K562 (cell line): ENCODE data around the gene SHLD1. TPM values are rescaled to one million over a fixed set of nuclear protein-coding genes. Genes with fewer than 3 reads are reported as not detected.

Experiments
- ATF3 ChIP-seq, 2 experiments: fragments of 450-650 bp in 1 of 2; sonication (generic) in 1 of 2; formaldehyde crosslinking in 1 of 2; IDR thresholded peaks in 1 of 2; conservative IDR thresholded peaks in 1 of 2; 2 replicates each; pipeline versions ENCODE4 v1.6.1 to v1.8.1; 2016 to 2023; ENCODE audit warnings: mild to moderate bottlenecking in 2 of 2, moderate library complexity in 2 of 2, inconsistent platforms in 1 of 2, missing genetic modification reagents in 1 of 2
- ATF7 ChIP-seq: fragments of 450-650 bp; IDR thresholded peaks from 2 replicates; pipeline ENCODE4 v1.7.1; 2014; ENCODE audit warnings: mild to moderate bottlenecking, moderate library complexity
- CEBPG ChIP-seq, 3 experiments: fragments of 200-800 bp in 1 of 3; sonication (Bioruptor generic) in 1 of 3; sonication (generic) in 1 of 3; formaldehyde crosslinking in 1 of 3; IDR thresholded peaks in 2 of 3; conservative IDR thresholded peaks in 1 of 3; 2 replicates each; pipeline versions ENCODE4 v1.6.1 to v1.8.0; 2016 to 2022; ENCODE audit warnings: missing compliant biosample characterization in 2 of 3, missing genetic modification characterization in 2 of 3, mild to moderate bottlenecking in 1 of 3, missing genetic modification reagents in 1 of 3
- EP300 ChIP-seq: IDR thresholded peaks from 2 replicates; pipeline ENCODE4 v1.6.1; 2012; ENCODE audit warnings: low read length, improper control_type of control experiment
- IRF9 ChIP-seq: fragments of 450-650 bp; IDR thresholded peaks from 2 replicates; pipeline ENCODE4 v1.6.1; 2016; ENCODE audit warnings: missing biosample characterization, missing genetic modification characterization
- MAFF ChIP-seq: IDR thresholded peaks from 2 replicates; pipeline ENCODE4 v1.6.1; 2012; ENCODE audit warnings: low read length, improper control_type of control experiment
- MAFG ChIP-seq: fragments of 450-650 bp; conservative IDR thresholded peaks from 2 replicates; pipeline ENCODE4 v1.6.1; 2016; ENCODE audit warnings: missing genetic modification characterization, missing compliant biosample characterization
- NCOA1 ChIP-seq: fragments of 450-650 bp; IDR thresholded peaks from 2 replicates; pipeline ENCODE4 v1.6.1; 2016; ENCODE audit warnings: low read depth
- NR2C1 ChIP-seq, 2 experiments: fragments of 450-650 bp; IDR thresholded peaks; 2 replicates each; pipeline ENCODE4 v1.6.1; 2017; ENCODE audit warnings: mild to moderate bottlenecking in 2 of 2, antibody characterized with exemption in 1 of 2, inconsistent platforms in 1 of 2, missing compliant biosample characterization in 1 of 2, missing genetic modification characterization in 1 of 2
- PCBP1 ChIP-seq: fragments of 200-400 bp; formaldehyde crosslinking; IDR thresholded peaks from 2 replicates; pipeline ENCODE4 v1.6.1; 2018; ENCODE audit warnings: mild to moderate bottlenecking, low read depth, low read length; ENCODE audit not compliant: poor library complexity, severe bottlenecking
- RBM15 ChIP-seq: fragments of 200-400 bp; formaldehyde crosslinking; IDR thresholded peaks from 2 replicates; pipeline ENCODE4 v1.6.1; 2018; ENCODE audit warnings: mild to moderate bottlenecking, low read length, moderate library complexity; ENCODE audit not compliant: insufficient read depth
- SPI1 ChIP-seq: IDR thresholded peaks from 2 replicates; pipeline ENCODE4 v1.6.1; 2011; ENCODE audit warnings: low read depth, low read length, control low read depth, borderline replicate concordance
- TRIM24 ChIP-seq, 2 experiments: fragments of 450-650 bp; IDR thresholded peaks; 2 replicates each; pipeline ENCODE4 v1.6.1; 2016
- ZBTB9 ChIP-seq: fragments of 450-650 bp; formaldehyde crosslinking; IDR thresholded peaks from 2 replicates; pipeline ENCODE4 v1.4.0; 2020; ENCODE audit warnings: mild to moderate bottlenecking, moderate library complexity
- ZFP30 ChIP-seq: fragments of 250-450 bp; sonication (Bioruptor Pico); IDR thresholded peaks from 2 replicates; pipeline ENCODE4 v1.8.0; 2022; ENCODE audit warnings: moderate library complexity, mild to moderate bottlenecking, inconsistent platforms, borderline replicate concordance
- ZNF184 ChIP-seq: sonication (generic); formaldehyde crosslinking; IDR thresholded peaks from 2 replicates; pipeline ENCODE4 v1.5.0; 2020; ENCODE audit warnings: missing genetic modification reagents
- ZNF24 ChIP-seq: fragments of 450-650 bp; IDR thresholded peaks from 2 replicates; pipeline ENCODE4 v1.6.1; 2016
- ZNF316 ChIP-seq: fragments of 450-650 bp; IDR thresholded peaks from 2 replicates; pipeline ENCODE4 v1.6.1; 2016
- ZNF592 ChIP-seq: fragments of 450-650 bp; IDR thresholded peaks from 2 replicates; pipeline ENCODE4 v1.6.1; 2017; ENCODE audit warnings: antibody characterized with exemption, mild to moderate bottlenecking
- polyA plus RNA-seq, 8 experiments: library from polyadenylated mRNA; depleted of rRNA in 4 of 8; stranded (reverse) in 5 of 8; unstranded in 3 of 8; fragments of >200 nt; fragmentation: Nextera tagmentation in 2 of 8; fragmentation: Illumina TruSeq in 1 of 8; extraction: Ambion mirVana in 2 of 8; extraction: Trizol in 1 of 8; gene quantifications; 2 replicates each; pipeline versions ENCODE4 v1.2.1 to v1.2.3, GENCODE V29; 2011 to 2014; ENCODE audit warnings: inconsistent platforms in 1 of 8, missing spikeins in 1 of 8
- total RNA-seq, 7 experiments: library from RNA; depleted of rRNA in 6 of 7; stranded (reverse); fragments of >200 nt in 6 of 7; fragmentation: Illumina TruSeq in 2 of 7; extraction: Trizol in 2 of 7; gene quantifications; 2 replicates each; pipeline versions ENCODE4 v1.2.1 to v1.2.3, GENCODE V29; 2011 to 2021; ENCODE audit warnings: low replicate concordance in 1 of 7

Gene SHLD1
- total and polyA plus RNA-seq, 9 of the 15 experiments (the other 6 are each of a cell fraction or from before 2014, with no cell fraction given), result 3.7 to 21.6 (median 8.2) TPM

GRCh38 chr20:5770231-5770986, 20.2 kb downstream of the SHLD1 start (continued):
- TF ChIP-seq ATF3 (IDR thresholded peaks at IDR 0.05), result peak; percentile 89
- TF ChIP-seq ATF3 (CRISPR knock-in tag; conservative IDR thresholded peaks at IDR 0.05), result no peak
- no peak for TF ChIP-seq ZBTB9 (CRISPR knock-in tag)
- TF ChIP-seq MAFF, result peak; percentile 59
- TF ChIP-seq ATF7, result peak; percentile 27; the same call in 1 of the 2 replicates
- TF ChIP-seq EP300, result peak; percentile 40; the same call in 1 of the 2 replicates
- TF ChIP-seq ZNF316, result peak; percentile 89
- peak; percentile 73; the same call in 1 of the 2 replicates for TF ChIP-seq ZNF24
- peak; percentile 64; the same call in 1 of the 2 replicates for TF ChIP-seq IRF9 (tag)
- TF ChIP-seq CEBPG (CRISPR knock-in tag; IDR thresholded peaks at IDR 0.05), result peak; percentile 98
- peak; percentile 85 to 94 for TF ChIP-seq CEBPG (tag; conservative IDR thresholded peaks at IDR 0.05 in 1 of 2, IDR thresholded peaks at IDR 0.05 in 1 of 2)
- TF ChIP-seq NR2C1 (IDR thresholded peaks at IDR 0.05), result no peak
- peak; percentile 16; the same call in 1 of the 2 replicates for TF ChIP-seq NR2C1 (tag; IDR thresholded peaks at IDR 0.05)
- TF ChIP-seq RBM15, result no peak
- TF ChIP-seq TRIM24 (IDR thresholded peaks at IDR 0.05), result peak; percentile 53 to 78; a peak in 2 of 4 replicates
- peak; percentile 83; the same call in 1 of the 2 replicates for TF ChIP-seq SPI1
- no peak for TF ChIP-seq NCOA1
- TF ChIP-seq MAFG (tag), result peak; percentile 78
- no peak for TF ChIP-seq ZNF184 (CRISPR knock-in tag)
- TF ChIP-seq PCBP1, result no peak
- 0 out of 2 replicates have a peak, but pooled peaks have one; percentile 29 for TF ChIP-seq ZNF592
- TF ChIP-seq ZFP30 (CRISPR knock-in tag), result no peak
